ENCODE results near the gene SMIM14.

Gene SMIM14

GRCh38 chr4:39631700-39632079 is 7.0 kb downstream of the SMIM14 start:
- H2BK12ac ChIP-seq (ENCODE audit: low read length in 2 of 2) = no peak overlapping the region
- H2AFZ ChIP-seq (ENCODE audit: low read depth, low read length) = no peak overlapping the region
- no peak overlapping the region for H3K4me2 ChIP-seq (ENCODE audit: low read length, poor library complexity, severe bottlenecking)
- DNase-seq = no peak
- no peak overlapping the region for H2BK120ac ChIP-seq (ENCODE audit: low read depth, low read length)
- WGBS = no CpG with 5 or more reads among the region's 1 CpG
- no peak overlapping the region for H4K8ac ChIP-seq (ENCODE audit: low read length)
- peaks cover 4 to 43% of the 10 kb centered on the region in 2 experiments for H3K36me3 ChIP-seq (ENCODE audit: control insufficient read depth in 1 of 2, insufficient read depth in 2 of 2, low read depth in 1 of 2, low read length in 2 of 2)
- no peak overlapping the region for H3K14ac ChIP-seq (ENCODE audit: low read length in 2 of 2)
- no peak overlapping the region for H4K91ac ChIP-seq (ENCODE audit: low read length)
- H3K9me3 ChIP-seq (ENCODE audit: control insufficient read depth, low read length) = no peaks in the 10 kb centered on the region
- no peak overlapping the region for H3K23ac ChIP-seq (ENCODE audit: low read length in 2 of 2)
- H3K4ac ChIP-seq (ENCODE audit: low read depth in 1 of 2, low read length in 2 of 2) = no peak overlapping the region
- no peak overlapping the region for H3K18ac ChIP-seq (ENCODE audit: low read depth in 1 of 2, low read length in 2 of 2)
- H2BK5ac ChIP-seq (ENCODE audit: low read depth, low read length, poor library complexity, severe bottlenecking) = no peak overlapping the region
- peaks cover 23% of the 10 kb centered on the region for H3K79me1 ChIP-seq (replicated peaks; ENCODE audit: low read length, poor library complexity, severe bottlenecking)
- no peak overlapping the region for H3K4me3 ChIP-seq (ENCODE audit: insufficient read depth in 1 of 2, low read depth in 1 of 2, low read length in 2 of 2)
- H2BK15ac ChIP-seq (ENCODE audit: low read depth, poor library complexity, severe bottlenecking) = no peak overlapping the region
- H3K4me1 ChIP-seq (ENCODE audit: control insufficient read depth, insufficient read depth, low read depth, low read length) = peaks cover 3% of the 10 kb centered on the region
- H2AK5ac ChIP-seq (ENCODE audit: low read length, severe bottlenecking) = no peak overlapping the region
- H3K9ac ChIP-seq (ENCODE audit: low read length) = no peak overlapping the region
- no peak overlapping the region for H3K27ac ChIP-seq (ENCODE audit: low read length, poor library complexity, severe bottlenecking)
- no peaks in the 10 kb centered on the region for H3K27me3 ChIP-seq (ENCODE audit: control insufficient read depth in 1 of 2, insufficient read depth in 1 of 2, low read length in 2 of 2)

GRCh38 chr4:39627413-39627812 is 11.3 kb downstream of the SMIM14 start:
- Histone ChIP-seq H3K4me2 (ENCODE audit: low read length, poor library complexity, severe bottlenecking) (no peak overlapping the region), H2BK15ac (ENCODE audit: low read depth, poor library complexity, severe bottlenecking) (no peak overlapping the region)

GRCh38 chr4:39626913-39627312 is 11.8 kb downstream of the SMIM14 start:
- no peak for DNase-seq
- 80% methylated on average over 1 of the region's 1 CpG for WGBS
- no peak overlapping the region for H3K18ac ChIP-seq (ENCODE audit: low read depth in 1 of 2, low read length in 2 of 2)
- H3K4me3 ChIP-seq (ENCODE audit: insufficient read depth in 1 of 2, low read depth in 1 of 2, low read length in 2 of 2) = no peak overlapping the region
- no peak overlapping the region for H2BK120ac ChIP-seq (ENCODE audit: low read depth, low read length)
- H2BK12ac ChIP-seq (ENCODE audit: low read length in 2 of 2) = no peak overlapping the region
- H3K9me3 ChIP-seq (ENCODE audit: control insufficient read depth, low read length) = no peaks in the 10 kb centered on the region
- no peak overlapping the region for H3K9ac ChIP-seq (ENCODE audit: low read length)
- H3K14ac ChIP-seq (ENCODE audit: low read length in 2 of 2) = no peak overlapping the region
- no peak overlapping the region for H2BK15ac ChIP-seq (ENCODE audit: low read depth, poor library complexity, severe bottlenecking)
- no peak overlapping the region for H2AFZ ChIP-seq (ENCODE audit: low read depth, low read length)
- no peak overlapping the region for H4K91ac ChIP-seq (ENCODE audit: low read length)
- H3K4me1 ChIP-seq (ENCODE audit: control insufficient read depth, insufficient read depth, low read depth, low read length) = peaks cover 2% of the 10 kb centered on the region
- H3K4me2 ChIP-seq (ENCODE audit: low read length, poor library complexity, severe bottlenecking) = no peak overlapping the region
- H4K8ac ChIP-seq (ENCODE audit: low read length) = no peak overlapping the region
- H3K27me3 ChIP-seq (ENCODE audit: control insufficient read depth in 1 of 2, insufficient read depth in 1 of 2, low read length in 2 of 2) = no peaks in the 10 kb centered on the region
- peaks cover 19% of the 10 kb centered on the region for H3K79me1 ChIP-seq (replicated peaks; ENCODE audit: low read length, poor library complexity, severe bottlenecking)
- no peak overlapping the region for H2BK5ac ChIP-seq (ENCODE audit: low read depth, low read length, poor library complexity, severe bottlenecking)
- H2AK5ac ChIP-seq (ENCODE audit: low read length, severe bottlenecking) = no peak overlapping the region
- no peak overlapping the region for H3K4ac ChIP-seq (ENCODE audit: low read depth in 1 of 2, low read length in 2 of 2)
- H3K23ac ChIP-seq (ENCODE audit: low read length in 2 of 2) = no peak overlapping the region
- H3K27ac ChIP-seq (ENCODE audit: low read length, poor library complexity, severe bottlenecking) = no peak overlapping the region
- H3K36me3 ChIP-seq (ENCODE audit: control insufficient read depth in 1 of 2, insufficient read depth in 2 of 2, low read depth in 1 of 2, low read length in 2 of 2) = peaks cover 4 to 32% of the 10 kb centered on the region in 2 experiments

More at GRCh38 chr4:39627413-39627812, 11.3 kb downstream of the SMIM14 start:
- Histone ChIP-seq H3K4me1 (ENCODE audit: control insufficient read depth, insufficient read depth, low read depth, low read length) (peaks cover 2% of the 10 kb centered on the region), H2AK5ac (ENCODE audit: low read length, severe bottlenecking) (no peak overlapping the region), H3K27ac (ENCODE audit: low read length, poor library complexity, severe bottlenecking) (no peak overlapping the region), H3K27me3 (ENCODE audit: control insufficient read depth in 1 of 2, insufficient read depth in 1 of 2, low read length in 2 of 2) (no peaks in the 10 kb centered on the region), H2AFZ (ENCODE audit: low read depth, low read length) (no peak overlapping the region), H3K36me3 (ENCODE audit: control insufficient read depth in 1 of 2, insufficient read depth in 2 of 2, low read depth in 1 of 2, low read length in 2 of 2) (peaks cover 4 to 32% of the 10 kb centered on the region in 2 experiments), H3K4ac (ENCODE audit: low read depth in 1 of 2, low read length in 2 of 2) (no peak overlapping the region), H2BK120ac (ENCODE audit: low read depth, low read length) (no peak overlapping the region), H2BK12ac (ENCODE audit: low read length in 2 of 2) (no peak overlapping the region), H3K14ac (ENCODE audit: low read length in 2 of 2) (no peak overlapping the region), H4K91ac (ENCODE audit: low read length) (no peak overlapping the region), H3K9me3 (ENCODE audit: control insufficient read depth, low read length) (no peaks in the 10 kb centered on the region), H3K23ac (ENCODE audit: low read length in 2 of 2) (no peak overlapping the region), H3K4me3 (ENCODE audit: insufficient read depth in 1 of 2, low read depth in 1 of 2, low read length in 2 of 2) (no peak overlapping the region), H3K9ac (ENCODE audit: low read length) (no peak overlapping the region), H4K8ac (ENCODE audit: low read length) (no peak overlapping the region), H3K18ac (ENCODE audit: low read depth in 1 of 2, low read length in 2 of 2) (no peak overlapping the region), H3K79me1 (replicated peaks; ENCODE audit: low read length, poor library complexity, severe bottlenecking) (peaks cover 21% of the 10 kb centered on the region), H2BK5ac (ENCODE audit: low read depth, low read length, poor library complexity, severe bottlenecking) (no peak overlapping the region)
- 100% methylated on average over 2 of the region's 2 CpGs for WGBS
- no peak for DNase-seq

GRCh38 chr4:39626261-39626660 is 12.4 kb downstream of the SMIM14 start:
- Histone ChIP-seq H3K36me3 (ENCODE audit: control insufficient read depth in 1 of 2, insufficient read depth in 2 of 2, low read depth in 1 of 2, low read length in 2 of 2) (peaks cover 4 to 29% of the 10 kb centered on the region in 2 experiments), H4K8ac (ENCODE audit: low read length) (no peak overlapping the region), H3K18ac (ENCODE audit: low read depth in 1 of 2, low read length in 2 of 2) (no peak overlapping the region), H2BK5ac (ENCODE audit: low read depth, low read length, poor library complexity, severe bottlenecking) (no peak overlapping the region), H3K4me1 (ENCODE audit: control insufficient read depth, insufficient read depth, low read depth, low read length) (peaks cover 5% of the 10 kb centered on the region), H2AK5ac (ENCODE audit: low read length, severe bottlenecking) (no peak overlapping the region), H3K14ac (ENCODE audit: low read length in 2 of 2) (no peak overlapping the region), H3K4ac (ENCODE audit: low read depth in 1 of 2, low read length in 2 of 2) (no peak overlapping the region), H3K27ac (ENCODE audit: low read length, poor library complexity, severe bottlenecking) (no peak overlapping the region), H3K27me3 (ENCODE audit: control insufficient read depth in 1 of 2, insufficient read depth in 1 of 2, low read length in 2 of 2) (no peaks in the 10 kb centered on the region), H3K79me1 (replicated peaks; ENCODE audit: low read length, poor library complexity, severe bottlenecking) (peaks cover 19% of the 10 kb centered on the region), H2AFZ (ENCODE audit: low read depth, low read length) (no peak overlapping the region), H3K9me3 (ENCODE audit: control insufficient read depth, low read length) (no peaks in the 10 kb centered on the region), H4K91ac (ENCODE audit: low read length) (no peak overlapping the region), H3K9ac (ENCODE audit: low read length) (no peak overlapping the region), H2BK15ac (ENCODE audit: low read depth, poor library complexity, severe bottlenecking) (no peak overlapping the region), H2BK12ac (ENCODE audit: low read length in 2 of 2) (no peak overlapping the region), H3K23ac (ENCODE audit: low read length in 2 of 2) (no peak overlapping the region), H3K4me2 (ENCODE audit: low read length, poor library complexity, severe bottlenecking) (no peak overlapping the region), H3K4me3 (ENCODE audit: insufficient read depth in 1 of 2, low read depth in 1 of 2, low read length in 2 of 2) (no peak overlapping the region), H2BK120ac (ENCODE audit: low read depth, low read length) (no peak overlapping the region)
- 78% methylated on average over 2 of the region's 2 CpGs for WGBS
- DNase-seq = no peak

All from mesenchymal stem cell (in vitro differentiated cells and primary cell).